Measurements from ENCODE around the gene NTM.

DNA sequence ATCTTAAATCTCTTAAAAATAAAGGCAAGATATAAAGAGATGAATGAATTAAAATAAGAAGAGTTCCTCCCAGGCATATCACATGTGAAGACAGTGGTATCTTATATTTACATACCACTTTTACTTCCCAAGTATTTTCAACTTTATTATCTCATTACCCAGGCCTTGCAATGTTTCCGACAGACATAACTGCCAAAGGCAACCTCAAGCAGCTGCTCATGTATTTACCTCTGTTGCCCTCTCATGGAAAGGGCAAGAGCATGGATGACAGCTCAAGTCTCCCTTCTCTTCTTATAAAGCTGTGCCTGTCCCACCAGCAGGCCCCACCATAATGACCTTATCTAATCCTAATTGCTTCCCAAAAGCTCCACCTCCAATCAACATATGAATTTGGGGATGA, 894.2 kb downstream of the NTM start:
- TF ChIP-seq CTCF (IDR thresholded peaks at IDR 0.05) (no peak), POLR2A (IDR thresholded peaks at IDR 0.05) (no peak)

Data from Peyer's patch (tissue), 4 donors.